ENCODE data around the gene C5orf63.
A peak's percentile ranks its signal among the peaks of the same experiment; 100 is the strongest.
"Not testable (repeated sequence)": the region's sequence is repeated elsewhere in the genome, so short reads cannot be mapped to it uniquely, and the experiment has no call there.

Gene C5orf63

GRCh38 chr5:127030259-127031146 lies 42.8 kb downstream of the C5orf63 start, which contains the start of gene MARCHF3:
MARCHF3 (minus strand) TSS chr5:127030558; CDS start chr5:126918171, 112,387 bp downstream.
- peak; percentile 29 for FAIRE-seq

- no peak for FAIRE-seq
Observed at GRCh38 chr5:127029581-127030258, 43.6 kb downstream of the C5orf63 start.

- no peak for FAIRE-seq
Observed at GRCh38 chr5:127028822-127029457, 44.4 kb downstream of the C5orf63 start.

GRCh38 chr5:127027539-127027938 lies 45.8 kb downstream of the C5orf63 start:
- FAIRE-seq = no peak

GRCh38 chr5:127026166-127026565 lies 47.1 kb downstream of the C5orf63 start:
- FAIRE-seq = no peak

GRCh38 chr5:127025467-127025866 lies 47.8 kb downstream of the C5orf63 start:
- FAIRE-seq = no peak

GRCh38 chr5:127024821-127025220 lies 48.5 kb downstream of the C5orf63 start:
- no peak for FAIRE-seq

- FAIRE-seq = not testable (repeated sequence)
Observed at GRCh38 chr5:127023552-127024191, 49.6 kb downstream of the C5orf63 start.

- no peak for FAIRE-seq
Observed at GRCh38 chr5:127022846-127023245, 50.5 kb downstream of the C5orf63 start.

GRCh38 chr5:127019928-127020327 lies 53.4 kb downstream of the C5orf63 start:
- FAIRE-seq = no peak

GRCh38 chr5:127016722-127017121 lies 56.6 kb downstream of the C5orf63 start:
- not testable (repeated sequence) for FAIRE-seq

GRCh38 chr5:127015716-127016115 lies 57.6 kb downstream of the C5orf63 start:
- no peak for FAIRE-seq

- no peak for FAIRE-seq
Observed at GRCh38 chr5:127014573-127014972, 58.7 kb downstream of the C5orf63 start.

- FAIRE-seq = no peak
Observed at GRCh38 chr5:127013407-127013806, 59.9 kb downstream of the C5orf63 start.

- no peak for FAIRE-seq
Observed at GRCh38 chr5:127012916-127013315, 60.4 kb downstream of the C5orf63 start.

GRCh38 chr5:127011961-127012644 lies 61.2 kb downstream of the C5orf63 start:
- no peak for FAIRE-seq

- no peak for FAIRE-seq
Observed at GRCh38 chr5:127011153-127011552, 62.1 kb downstream of the C5orf63 start.

GRCh38 chr5:127010362-127010761 lies 62.9 kb downstream of the C5orf63 start:
- FAIRE-seq = no peak

- no peak for FAIRE-seq
Observed at GRCh38 chr5:127009784-127010183, 63.5 kb downstream of the C5orf63 start.

GRCh38 chr5:127008300-127008975 lies 64.9 kb downstream of the C5orf63 start:
- no peak for FAIRE-seq

- no peak for FAIRE-seq
Observed at GRCh38 chr5:127007522-127007921, 65.8 kb downstream of the C5orf63 start.

- no peak for FAIRE-seq
Observed at GRCh38 chr5:127006744-127007143, 66.6 kb downstream of the C5orf63 start.
